KMS-11 (cell line): Measurements from ENCODE around the gene CAMTA1.

Experiments used
- H2AFZ ChIP-seq: fragments of 200-600 bp; sonication (generic); 2 replicates; pipeline ENCODE4 v1.6.1; 2016; ENCODE audit warnings: antibody characterized with exemption, mixed run types, low read depth
- H3K27ac ChIP-seq: fragments of 200-600 bp; sonication (generic); 2 replicates; pipeline ENCODE4 v1.6.1; 2016; ENCODE audit warnings: mild to moderate bottlenecking, mixed run types
- H3K27me3 ChIP-seq: fragments of 200-600 bp; sonication (generic); 2 replicates; pipeline ENCODE4 v1.6.1; 2017; ENCODE audit warnings: mild to moderate bottlenecking, low read depth, mixed run types, moderate library complexity; ENCODE audit not compliant: insufficient read depth
- H3K36me3 ChIP-seq: fragments of 200-600 bp; sonication (generic); 2 replicates; pipeline ENCODE4 v1.6.1; 2017; ENCODE audit warnings: mild to moderate bottlenecking, mixed run types; ENCODE audit not compliant: insufficient read depth
- H3K4me1 ChIP-seq: fragments of 200-600 bp; sonication (generic); 2 replicates; pipeline ENCODE4 v1.6.1; 2016; ENCODE audit warnings: mild to moderate bottlenecking, low read depth, mixed run types; ENCODE audit not compliant: poor library complexity, severe bottlenecking
- H3K4me2 ChIP-seq: fragments of 200-600 bp; sonication (generic); 2 replicates; pipeline ENCODE4 v1.7.0; 2016; ENCODE audit warnings: mild to moderate bottlenecking, mixed run types
- H3K4me3 ChIP-seq: fragments of 200-600 bp; sonication (generic); IDR thresholded peaks from 2 replicates; pipeline ENCODE4 v1.6.1; 2017; ENCODE audit warnings: low read depth, low read length, mixed read lengths; ENCODE audit not compliant: insufficient read depth
- H3K79me2 ChIP-seq: fragments of 200-600 bp; sonication (generic); 2 replicates; pipeline ENCODE4 v1.6.1; 2016; ENCODE audit warnings: low read depth, mixed run types; ENCODE audit not compliant: insufficient read depth
- H3K9ac ChIP-seq: fragments of 200-600 bp; sonication (generic); 2 replicates; pipeline ENCODE4 v1.6.1; 2016; ENCODE audit warnings: mild to moderate bottlenecking, mixed run types
- H4K20me1 ChIP-seq: fragments of 200-600 bp; sonication (generic); 2 replicates; pipeline ENCODE4 v1.6.1; 2016; ENCODE audit warnings: mild to moderate bottlenecking, mixed run types; ENCODE audit not compliant: insufficient read depth
- TF ChIP-seq, protein P1 (sequence below): fragments of 200-600 bp; sonication (generic); conservative IDR thresholded peaks from 2 replicates; pipeline ENCODE4 v1.6.1; 2017; ENCODE audit warnings: low read depth, mild to moderate bottlenecking, antibody characterized with exemption, low read length, moderate library complexity, mixed read lengths

CAMTA1 gene

DNA sequence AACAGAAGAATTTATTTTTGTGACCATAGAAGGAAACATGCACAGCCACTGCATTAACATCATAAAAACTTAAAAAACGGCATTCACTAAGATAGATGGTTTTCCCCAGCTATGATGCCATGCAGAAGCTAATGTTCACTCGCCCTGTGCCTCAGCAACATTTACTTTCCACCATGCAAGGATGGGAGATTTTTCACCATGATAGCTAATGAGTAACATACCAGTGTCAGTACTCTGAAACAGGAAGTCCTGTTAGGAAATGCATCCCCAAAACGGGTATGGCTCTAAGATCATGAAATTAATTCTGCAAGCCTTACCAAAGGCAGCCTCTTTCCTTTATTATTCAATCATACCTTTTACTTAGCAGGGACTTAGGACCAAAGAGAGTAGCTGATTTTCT lies 968.4 kb downstream of the CAMTA1 start:
- H3K27me3 ChIP-seq: no peaks in the 10 kb centered on the region
- no peak overlapping the region for H3K4me2 ChIP-seq

DNA sequence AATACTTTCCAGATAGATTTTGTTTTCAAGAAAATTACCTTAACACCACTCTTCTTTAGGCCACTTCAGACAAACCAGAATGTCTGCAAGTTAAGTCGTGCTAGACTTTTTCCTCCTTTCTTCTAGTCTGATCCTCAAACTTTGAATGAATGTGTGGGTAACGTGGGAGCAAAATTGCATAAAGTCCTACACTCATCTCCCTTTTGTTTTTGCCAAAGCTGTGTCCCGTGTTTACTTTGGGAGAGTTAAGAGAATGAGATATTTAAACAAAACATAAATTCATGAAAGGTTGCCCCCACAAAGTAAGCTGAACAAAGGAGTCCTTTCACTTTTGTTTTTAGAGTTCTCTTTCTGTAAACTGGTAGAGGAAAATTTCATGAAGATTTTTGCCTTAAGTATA lies 969.0 kb downstream of the CAMTA1 start:
- TF ChIP-seq, protein P1, sequence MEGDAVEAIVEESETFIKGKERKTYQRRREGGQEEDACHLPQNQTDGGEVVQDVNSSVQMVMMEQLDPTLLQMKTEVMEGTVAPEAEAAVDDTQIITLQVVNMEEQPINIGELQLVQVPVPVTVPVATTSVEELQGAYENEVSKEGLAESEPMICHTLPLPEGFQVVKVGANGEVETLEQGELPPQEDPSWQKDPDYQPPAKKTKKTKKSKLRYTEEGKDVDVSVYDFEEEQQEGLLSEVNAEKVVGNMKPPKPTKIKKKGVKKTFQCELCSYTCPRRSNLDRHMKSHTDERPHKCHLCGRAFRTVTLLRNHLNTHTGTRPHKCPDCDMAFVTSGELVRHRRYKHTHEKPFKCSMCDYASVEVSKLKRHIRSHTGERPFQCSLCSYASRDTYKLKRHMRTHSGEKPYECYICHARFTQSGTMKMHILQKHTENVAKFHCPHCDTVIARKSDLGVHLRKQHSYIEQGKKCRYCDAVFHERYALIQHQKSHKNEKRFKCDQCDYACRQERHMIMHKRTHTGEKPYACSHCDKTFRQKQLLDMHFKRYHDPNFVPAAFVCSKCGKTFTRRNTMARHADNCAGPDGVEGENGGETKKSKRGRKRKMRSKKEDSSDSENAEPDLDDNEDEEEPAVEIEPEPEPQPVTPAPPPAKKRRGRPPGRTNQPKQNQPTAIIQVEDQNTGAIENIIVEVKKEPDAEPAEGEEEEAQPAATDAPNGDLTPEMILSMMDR: no peak
- no peak overlapping the region for H2AFZ ChIP-seq
- H3K9ac ChIP-seq: no peak overlapping the region
- H3K4me2 ChIP-seq: no peak overlapping the region
- no peaks in the 10 kb centered on the region for H3K27me3 ChIP-seq
- no peaks in the 10 kb centered on the region for H3K4me1 ChIP-seq
- no peak overlapping the region for H3K27ac ChIP-seq
- no peaks in the 10 kb centered on the region for H4K20me1 ChIP-seq
- no peaks in the 10 kb centered on the region for H3K79me2 ChIP-seq
- H3K36me3 ChIP-seq: no peaks in the 10 kb centered on the region
- no peak overlapping the region for H3K4me3 ChIP-seq

More for the DNA sequence above, 968.4 kb downstream of the CAMTA1 start:
- Histone ChIP-seq H2AFZ (no peak overlapping the region), H3K4me3 (no peak overlapping the region), H3K36me3 (no peaks in the 10 kb centered on the region), H4K20me1 (no peaks in the 10 kb centered on the region), H3K4me1 (no peaks in the 10 kb centered on the region), H3K9ac (no peak overlapping the region), H3K27ac (no peak overlapping the region), H3K79me2 (no peaks in the 10 kb centered on the region)
- TF ChIP-seq, protein P1: no peak

DNA sequence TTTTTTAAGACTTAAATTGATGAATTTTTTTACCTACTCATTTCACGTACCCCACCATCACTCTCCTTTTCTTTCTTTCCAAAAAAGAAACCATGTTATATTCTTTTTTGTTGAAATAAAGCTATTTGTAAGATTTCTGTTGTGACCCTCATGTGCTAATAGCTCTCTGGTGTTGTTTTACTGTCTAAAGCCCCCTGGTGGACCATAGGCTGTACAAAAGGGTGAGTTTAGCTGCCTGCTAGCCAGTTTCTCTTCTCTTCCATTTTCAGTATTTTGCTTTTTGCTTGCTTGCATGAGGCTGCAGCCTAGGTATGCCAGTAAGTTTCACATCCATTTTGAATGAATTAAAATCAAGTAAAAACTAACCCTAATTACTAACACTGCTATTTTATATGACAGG lies 970.2 kb downstream of the CAMTA1 start:
- Histone ChIP-seq H3K4me2 (no peak overlapping the region), H2AFZ (no peak overlapping the region), H4K20me1 (no peaks in the 10 kb centered on the region), H3K27me3 (no peaks in the 10 kb centered on the region), H3K79me2 (no peaks in the 10 kb centered on the region), H3K36me3 (no peaks in the 10 kb centered on the region), H3K4me1 (no peaks in the 10 kb centered on the region), H3K9ac (no peak overlapping the region), H3K4me3 (no peak overlapping the region), H3K27ac (no peak overlapping the region)
- TF ChIP-seq, protein P1: no peak; the same call in 1 of the 2 replicates

DNA sequence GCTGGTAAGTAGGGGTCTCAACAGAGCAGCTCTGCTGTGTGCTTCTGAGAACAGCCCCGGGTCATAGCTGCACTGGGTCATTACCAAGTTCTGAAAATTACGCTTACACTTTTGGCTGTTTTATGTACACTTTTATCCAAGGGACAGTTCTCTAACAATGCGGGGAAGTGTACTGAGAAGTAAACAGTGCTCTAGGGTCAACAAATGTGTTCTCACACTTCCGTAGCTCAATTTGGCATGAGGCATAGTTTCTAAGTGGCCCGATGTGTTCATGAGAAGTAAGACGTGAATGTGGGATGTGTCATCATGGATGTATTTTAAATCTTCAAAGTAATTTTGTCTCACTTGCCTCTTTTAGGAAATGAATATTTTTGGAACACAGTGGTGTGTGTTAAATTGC lies 975.0 kb downstream of the CAMTA1 start:
- Histone ChIP-seq H3K27me3 (no peaks in the 10 kb centered on the region), H2AFZ (no peak overlapping the region), H3K4me2 (no peak overlapping the region), H4K20me1 (no peaks in the 10 kb centered on the region), H3K4me3 (no peak overlapping the region), H3K4me1 (no peaks in the 10 kb centered on the region), H3K27ac (no peak overlapping the region), H3K79me2 (no peaks in the 10 kb centered on the region), H3K36me3 (no peaks in the 10 kb centered on the region), H3K9ac (no peak overlapping the region)
- TF ChIP-seq, protein P1: no peak
